ENCODE data around the gene CAMK2A.

CAMK2A gene

DNA sequence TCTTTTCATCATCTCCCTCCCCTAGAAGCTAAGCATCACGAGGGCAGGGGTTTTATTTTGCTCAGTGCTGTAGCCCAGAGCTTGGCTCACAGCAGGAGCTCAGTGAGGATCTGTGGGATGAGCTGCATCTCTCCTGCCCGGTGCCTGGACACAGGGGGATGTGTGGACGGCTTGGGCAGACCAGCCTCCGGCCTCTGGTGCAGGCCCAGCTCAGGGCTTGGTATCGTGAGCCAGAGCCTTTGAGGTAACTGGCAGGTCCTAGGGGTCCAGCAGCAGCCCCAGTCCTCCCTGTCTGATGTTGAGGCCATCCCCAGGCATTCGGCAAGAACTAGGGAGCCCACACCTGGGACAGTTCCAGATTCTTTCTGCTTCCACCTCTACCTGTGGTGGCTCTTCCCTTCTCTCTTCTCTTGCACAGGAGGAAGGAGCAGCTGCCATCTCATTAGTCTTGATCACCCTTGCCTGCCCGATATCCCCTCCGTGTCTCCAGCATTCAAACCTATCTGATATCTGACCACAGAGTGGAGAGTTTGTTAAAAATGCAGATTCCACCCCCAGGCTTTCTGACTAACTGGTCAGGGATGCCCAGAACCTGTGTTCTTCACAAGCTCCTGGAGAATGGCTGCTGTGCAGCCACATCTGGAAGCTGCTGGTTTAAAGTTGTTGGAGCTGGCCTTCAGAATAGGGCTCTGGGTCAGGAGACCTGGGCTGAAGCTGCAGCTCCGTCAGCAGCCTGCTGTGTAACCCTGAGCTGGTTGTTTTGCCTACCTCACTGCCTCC is 107.6 kb downstream of the CAMK2A start:
- no peaks in the 10 kb centered on the region for H3K36me3 ChIP-seq (ENCODE audit: low read length)
- no peak overlapping the region for H3K4me3 ChIP-seq (ENCODE audit: insufficient read depth, low read length, poor library complexity, severe bottlenecking)
- H3K27ac ChIP-seq (ENCODE audit: low read depth, low read length) = no peak overlapping the region
- no peak for TF ChIP-seq EZH2phosphoT487 (conservative IDR thresholded peaks at IDR 0.05; ENCODE audit: low read length)
- TF ChIP-seq, protein P1, sequence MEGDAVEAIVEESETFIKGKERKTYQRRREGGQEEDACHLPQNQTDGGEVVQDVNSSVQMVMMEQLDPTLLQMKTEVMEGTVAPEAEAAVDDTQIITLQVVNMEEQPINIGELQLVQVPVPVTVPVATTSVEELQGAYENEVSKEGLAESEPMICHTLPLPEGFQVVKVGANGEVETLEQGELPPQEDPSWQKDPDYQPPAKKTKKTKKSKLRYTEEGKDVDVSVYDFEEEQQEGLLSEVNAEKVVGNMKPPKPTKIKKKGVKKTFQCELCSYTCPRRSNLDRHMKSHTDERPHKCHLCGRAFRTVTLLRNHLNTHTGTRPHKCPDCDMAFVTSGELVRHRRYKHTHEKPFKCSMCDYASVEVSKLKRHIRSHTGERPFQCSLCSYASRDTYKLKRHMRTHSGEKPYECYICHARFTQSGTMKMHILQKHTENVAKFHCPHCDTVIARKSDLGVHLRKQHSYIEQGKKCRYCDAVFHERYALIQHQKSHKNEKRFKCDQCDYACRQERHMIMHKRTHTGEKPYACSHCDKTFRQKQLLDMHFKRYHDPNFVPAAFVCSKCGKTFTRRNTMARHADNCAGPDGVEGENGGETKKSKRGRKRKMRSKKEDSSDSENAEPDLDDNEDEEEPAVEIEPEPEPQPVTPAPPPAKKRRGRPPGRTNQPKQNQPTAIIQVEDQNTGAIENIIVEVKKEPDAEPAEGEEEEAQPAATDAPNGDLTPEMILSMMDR (IDR thresholded peaks at IDR 0.05; ENCODE audit: insufficient read depth, low read length, poor library complexity, severe bottlenecking) = no peak
- no peaks in the 10 kb centered on the region for H3K79me2 ChIP-seq (ENCODE audit: insufficient read depth, low read length)
- no peak overlapping the region for H2AFZ ChIP-seq (ENCODE audit: low read depth, low read length, severe bottlenecking)
- H3K9ac ChIP-seq (ENCODE audit: low read length) = no peak overlapping the region
- H3K4me2 ChIP-seq (ENCODE audit: low read depth, low read length, poor library complexity, severe bottlenecking) = no peak overlapping the region
- H4K20me1 ChIP-seq (ENCODE audit: low read depth, low read length) = no peaks in the 10 kb centered on the region
- no peaks in the 10 kb centered on the region for H3K27me3 ChIP-seq (ENCODE audit: low read length)
- no peaks in the 10 kb centered on the region for H3K9me2 ChIP-seq (replicated peaks; ENCODE audit: insufficient read depth, low read length)
- no peaks in the 10 kb centered on the region for H3F3A ChIP-seq (ENCODE audit: insufficient read depth)
- H3K9me3 ChIP-seq (ENCODE audit: insufficient read depth, low read length) = no peaks in the 10 kb centered on the region

DNA sequence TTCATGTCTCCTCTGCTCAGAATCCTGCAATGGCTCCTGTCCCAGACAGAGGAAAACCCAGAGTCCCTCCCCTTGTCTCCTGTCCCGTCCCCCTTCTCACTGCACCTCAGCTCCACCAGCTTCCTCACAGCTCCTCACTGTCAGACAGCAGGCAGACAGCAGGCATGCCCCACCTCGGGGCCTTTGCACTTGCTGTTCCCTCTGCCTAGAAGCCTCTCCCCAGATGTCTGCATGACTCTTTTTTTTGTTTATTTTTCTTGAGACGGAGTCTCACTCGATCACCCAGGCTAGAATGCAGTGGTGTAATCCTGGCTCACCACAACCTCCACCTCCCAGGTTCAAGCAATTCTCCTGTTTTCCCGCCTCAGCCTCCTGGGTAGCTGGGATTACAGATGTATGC is 108.5 kb downstream of the CAMK2A start:
- H3K9me3 ChIP-seq (ENCODE audit: insufficient read depth, low read length) = no peaks in the 10 kb centered on the region
- no peaks in the 10 kb centered on the region for H3K9me2 ChIP-seq (replicated peaks; ENCODE audit: insufficient read depth, low read length)
- no peaks in the 10 kb centered on the region for H4K20me1 ChIP-seq (ENCODE audit: low read depth, low read length)
- no peak for TF ChIP-seq EZH2phosphoT487 (conservative IDR thresholded peaks at IDR 0.05; ENCODE audit: low read length)
- H3K4me3 ChIP-seq (ENCODE audit: insufficient read depth, low read length, poor library complexity, severe bottlenecking) = no peak overlapping the region
- H3K27ac ChIP-seq (ENCODE audit: low read depth, low read length) = no peak overlapping the region
- no peaks in the 10 kb centered on the region for H3K36me3 ChIP-seq (ENCODE audit: low read length)
- H3K27me3 ChIP-seq (ENCODE audit: low read length) = no peaks in the 10 kb centered on the region
- no peaks in the 10 kb centered on the region for H3F3A ChIP-seq (ENCODE audit: insufficient read depth)
- no peak overlapping the region for H3K9ac ChIP-seq (ENCODE audit: low read length)
- H3K79me2 ChIP-seq (ENCODE audit: insufficient read depth, low read length) = no peaks in the 10 kb centered on the region
- H2AFZ ChIP-seq (ENCODE audit: low read depth, low read length, severe bottlenecking) = no peak overlapping the region
- H3K4me2 ChIP-seq (ENCODE audit: low read depth, low read length, poor library complexity, severe bottlenecking) = no peak overlapping the region

DNA sequence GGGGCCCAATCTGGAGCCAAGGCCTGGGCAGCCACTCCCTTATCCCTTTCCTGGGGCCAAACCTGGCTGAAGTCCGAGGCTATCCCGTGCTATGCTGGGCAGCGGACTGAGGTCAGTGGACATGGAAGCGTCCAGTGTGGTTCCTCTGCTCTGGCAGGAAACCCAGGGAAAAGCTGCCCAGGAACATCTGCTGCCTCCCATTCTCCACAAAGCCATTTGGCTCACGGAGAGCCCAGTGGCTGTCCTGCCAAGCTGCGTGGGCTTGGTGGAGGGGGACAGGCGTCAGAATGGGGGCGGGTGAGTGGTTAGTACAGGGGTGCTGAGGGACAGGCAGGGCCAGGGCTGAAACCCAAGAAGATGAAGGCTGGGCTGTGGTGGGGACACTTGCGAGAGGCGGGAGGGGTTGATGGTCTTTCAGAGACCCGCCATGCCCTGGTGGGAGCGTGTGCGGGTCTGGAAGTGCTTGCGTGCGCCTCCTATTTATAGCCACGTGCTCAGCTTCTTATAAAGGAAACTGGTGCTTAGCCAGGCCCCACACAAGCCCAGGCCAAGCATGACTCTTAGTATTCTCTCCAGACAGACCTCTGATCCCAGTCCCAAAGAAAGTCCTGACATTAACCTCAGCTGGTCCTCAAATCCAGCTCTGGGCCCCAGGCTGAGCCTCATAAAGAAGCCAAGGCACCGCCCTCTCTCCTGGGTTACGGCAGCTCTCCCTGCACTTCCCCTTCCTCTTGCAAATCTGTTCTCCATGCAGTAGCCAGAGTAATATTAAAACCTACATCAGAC is 109.1 kb downstream of the CAMK2A start:
- H3K4me2 ChIP-seq (ENCODE audit: low read depth, low read length, poor library complexity, severe bottlenecking) = no peak overlapping the region
- H4K20me1 ChIP-seq (ENCODE audit: low read depth, low read length) = no peaks in the 10 kb centered on the region
- no peaks in the 10 kb centered on the region for H3K9me2 ChIP-seq (replicated peaks; ENCODE audit: insufficient read depth, low read length)
- no peak overlapping the region for H3K4me3 ChIP-seq (ENCODE audit: insufficient read depth, low read length, poor library complexity, severe bottlenecking)
- no peaks in the 10 kb centered on the region for H3K36me3 ChIP-seq (ENCODE audit: low read length)
- no peak overlapping the region for H2AFZ ChIP-seq (ENCODE audit: low read depth, low read length, severe bottlenecking)
- TF ChIP-seq, protein P1 (IDR thresholded peaks at IDR 0.05; ENCODE audit: insufficient read depth, low read length, poor library complexity, severe bottlenecking) = no peak
- no peak for TF ChIP-seq EZH2phosphoT487 (conservative IDR thresholded peaks at IDR 0.05; ENCODE audit: low read length)
- H3K27ac ChIP-seq (ENCODE audit: low read depth, low read length) = no peak overlapping the region
- H3F3A ChIP-seq (ENCODE audit: insufficient read depth) = no peaks in the 10 kb centered on the region
- no peaks in the 10 kb centered on the region for H3K9me3 ChIP-seq (ENCODE audit: insufficient read depth, low read length)
- H3K79me2 ChIP-seq (ENCODE audit: insufficient read depth, low read length) = no peaks in the 10 kb centered on the region
- H3K27me3 ChIP-seq (ENCODE audit: low read length) = no peaks in the 10 kb centered on the region
- H3K9ac ChIP-seq (ENCODE audit: low read length) = no peak overlapping the region
